GM18502 (cell line): ENCODE measurements around the gene VAV2.

Source experiments
- ATAC-seq: cut with Tn5 transposase; IDR thresholded peaks from one replicate; pipeline ENCODE4 v1.9.1; 2021; ENCODE audit warnings: mild to moderate bottlenecking; ENCODE audit not compliant: unreplicated experiment, poor library complexity

VAV2 gene

GRCh38 chr9:133811471-133811870, 180.7 kb downstream of the VAV2 start:
- no peak for ATAC-seq

- no peak for ATAC-seq
Measured at GRCh38 chr9:133810556-133811195, 181.4 kb downstream of the VAV2 start.

GRCh38 chr9:133809335-133809734, 182.8 kb downstream of the VAV2 start:
- no peak for ATAC-seq

GRCh38 chr9:133807818-133808217, 184.3 kb downstream of the VAV2 start:
- no peak for ATAC-seq

- ATAC-seq, result no peak
Measured at GRCh38 chr9:133807037-133807436, 185.1 kb downstream of the VAV2 start.

GRCh38 chr9:133806623-133807010, 185.5 kb downstream of the VAV2 start:
- ATAC-seq, result no peak

- no peak for ATAC-seq
Measured at GRCh38 chr9:133805876-133806622, 186.1 kb downstream of the VAV2 start.

- ATAC-seq, result no peak
Measured at GRCh38 chr9:133804199-133804598, 187.9 kb downstream of the VAV2 start.

- no peak for ATAC-seq
Measured at GRCh38 chr9:133803745-133804144, 188.4 kb downstream of the VAV2 start.

GRCh38 chr9:133803028-133803585, 189.0 kb downstream of the VAV2 start:
- no peak for ATAC-seq

- ATAC-seq, result no peak
Measured at GRCh38 chr9:133801739-133802138, 190.4 kb downstream of the VAV2 start.

GRCh38 chr9:133800266-133800665, 191.9 kb downstream of the VAV2 start:
- ATAC-seq, result no peak

GRCh38 chr9:133799716-133800115, 192.4 kb downstream of the VAV2 start:
- no peak for ATAC-seq

GRCh38 chr9:133799106-133799505, 193.0 kb downstream of the VAV2 start:
- ATAC-seq, result no peak

- no peak for ATAC-seq
Measured at GRCh38 chr9:133798160-133798559, 194.0 kb downstream of the VAV2 start.

- no peak for ATAC-seq
Measured at GRCh38 chr9:133797406-133798105, 194.6 kb downstream of the VAV2 start.

- no peak for ATAC-seq
Measured at GRCh38 chr9:133796562-133796961, 195.6 kb downstream of the VAV2 start.

- no peak for ATAC-seq
Measured at GRCh38 chr9:133795049-133795448, 197.1 kb downstream of the VAV2 start.

- no peak for ATAC-seq
Measured at GRCh38 chr9:133794016-133794760, 197.9 kb downstream of the VAV2 start.

GRCh38 chr9:133793471-133793870, 198.7 kb downstream of the VAV2 start:
- ATAC-seq, result no peak
